GM12878 (cell line): ENCODE results near the gene ANKRD24.

Experiments
- CREB1 ChIP-seq: IDR thresholded peaks from 2 replicates; pipeline ENCODE4 v1.6.1; 2012; ENCODE audit warnings: low read depth, mild to moderate bottlenecking, inconsistent platforms
- FOS ChIP-seq: IDR thresholded peaks from 3 replicates; pipeline ENCODE4 v1.6.1; 2011; ENCODE audit warnings: borderline replicate concordance; ENCODE audit not compliant: insufficient read length; ENCODE audit errors: extremely low read depth
- RCOR1 ChIP-seq: conservative IDR thresholded peaks from 2 replicates; pipeline ENCODE4 v1.6.1; 2012; ENCODE audit warnings: low read depth, low read length, improper control_type of control experiment
- TAF1 ChIP-seq: IDR thresholded peaks from 2 replicates; pipeline ENCODE4 v1.6.1; 2011; ENCODE audit warnings: mild to moderate bottlenecking, low read depth, low read length, borderline replicate concordance
- TCF7 ChIP-seq: IDR thresholded peaks from 2 replicates; pipeline ENCODE4 v1.6.1; 2014; ENCODE audit warnings: antibody characterized with exemption, borderline replicate concordance
- ZNF274 ChIP-seq: IDR thresholded peaks from one replicate; pipeline ENCODE4 v1.8.0; 2011; ENCODE audit not compliant: insufficient read length, insufficient read depth
- TF ChIP-seq, protein P1 (sequence below), 3 experiments: IDR thresholded peaks in 2 of 3; conservative IDR thresholded peaks in 1 of 3; 2 replicates each; pipeline ENCODE4 v1.5.1; 2011; ENCODE audit warnings: low read depth in 3 of 3, low read length in 3 of 3, mild to moderate bottlenecking in 3 of 3, control low read depth in 2 of 3, moderate library complexity in 2 of 3, inconsistent platforms in 1 of 3, mixed read lengths in 1 of 3; ENCODE audit not compliant: control insufficient read depth in 2 of 3, insufficient read depth in 1 of 3; ENCODE audit errors: extremely low read depth in 1 of 3
- TF ChIP-seq, protein P2 (sequence below): fragments of 450-650 bp; IDR thresholded peaks from 2 replicates; pipeline ENCODE4 v1.6.1; 2017; ENCODE audit warnings: mild to moderate bottlenecking

GRCh38 chr19:4174213-4174894, 8.1 kb upstream of the ANKRD24 start:
- TF ChIP-seq TCF7, result no peak
- TF ChIP-seq, protein P1, sequence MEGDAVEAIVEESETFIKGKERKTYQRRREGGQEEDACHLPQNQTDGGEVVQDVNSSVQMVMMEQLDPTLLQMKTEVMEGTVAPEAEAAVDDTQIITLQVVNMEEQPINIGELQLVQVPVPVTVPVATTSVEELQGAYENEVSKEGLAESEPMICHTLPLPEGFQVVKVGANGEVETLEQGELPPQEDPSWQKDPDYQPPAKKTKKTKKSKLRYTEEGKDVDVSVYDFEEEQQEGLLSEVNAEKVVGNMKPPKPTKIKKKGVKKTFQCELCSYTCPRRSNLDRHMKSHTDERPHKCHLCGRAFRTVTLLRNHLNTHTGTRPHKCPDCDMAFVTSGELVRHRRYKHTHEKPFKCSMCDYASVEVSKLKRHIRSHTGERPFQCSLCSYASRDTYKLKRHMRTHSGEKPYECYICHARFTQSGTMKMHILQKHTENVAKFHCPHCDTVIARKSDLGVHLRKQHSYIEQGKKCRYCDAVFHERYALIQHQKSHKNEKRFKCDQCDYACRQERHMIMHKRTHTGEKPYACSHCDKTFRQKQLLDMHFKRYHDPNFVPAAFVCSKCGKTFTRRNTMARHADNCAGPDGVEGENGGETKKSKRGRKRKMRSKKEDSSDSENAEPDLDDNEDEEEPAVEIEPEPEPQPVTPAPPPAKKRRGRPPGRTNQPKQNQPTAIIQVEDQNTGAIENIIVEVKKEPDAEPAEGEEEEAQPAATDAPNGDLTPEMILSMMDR (IDR thresholded peaks at IDR 0.05 in 2 of 3, conservative IDR thresholded peaks at IDR 0.05 in 1 of 3; ENCODE audit: control insufficient read depth in 2 of 3, extremely low read depth in 1 of 3, insufficient read depth in 1 of 3, low read depth in 3 of 3, low read length in 3 of 3), result no peak
- no peak for TF ChIP-seq TAF1
- no peak for TF ChIP-seq FOS
- no peak for TF ChIP-seq ZNF274
- no peak for TF ChIP-seq RCOR1
- no peak for TF ChIP-seq CREB1
- TF ChIP-seq, protein P2, sequence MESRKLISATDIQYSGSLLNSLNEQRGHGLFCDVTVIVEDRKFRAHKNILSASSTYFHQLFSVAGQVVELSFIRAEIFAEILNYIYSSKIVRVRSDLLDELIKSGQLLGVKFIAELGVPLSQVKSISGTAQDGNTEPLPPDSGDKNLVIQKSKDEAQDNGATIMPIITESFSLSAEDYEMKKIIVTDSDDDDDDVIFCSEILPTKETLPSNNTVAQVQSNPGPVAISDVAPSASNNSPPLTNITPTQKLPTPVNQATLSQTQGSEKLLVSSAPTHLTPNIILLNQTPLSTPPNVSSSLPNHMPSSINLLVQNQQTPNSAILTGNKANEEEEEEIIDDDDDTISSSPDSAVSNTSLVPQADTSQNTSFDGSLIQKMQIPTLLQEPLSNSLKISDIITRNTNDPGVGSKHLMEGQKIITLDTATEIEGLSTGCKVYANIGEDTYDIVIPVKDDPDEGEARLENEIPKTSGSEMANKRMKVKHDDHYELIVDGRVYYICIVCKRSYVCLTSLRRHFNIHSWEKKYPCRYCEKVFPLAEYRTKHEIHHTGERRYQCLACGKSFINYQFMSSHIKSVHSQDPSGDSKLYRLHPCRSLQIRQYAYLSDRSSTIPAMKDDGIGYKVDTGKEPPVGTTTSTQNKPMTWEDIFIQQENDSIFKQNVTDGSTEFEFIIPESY, result no peak
